HCT116 (cell line): Measurements from ENCODE around the gene KLHDC7B. TPM values are rescaled to one million over a fixed set of nuclear protein-coding genes. Genes with fewer than 3 reads are reported as not detected.

Experiments
- ATAC-seq: fragments of 200-7000 bp; cut with Tn5 transposase; 2 replicates; pipeline ENCODE4 v1.9.1; 2020; ENCODE audit warnings: mild to moderate bottlenecking, moderate library complexity
- BruUV-seq: library from RNA; stranded (reverse); fragments of 400-500 nt; replicated peaks from 2 replicates; lab custom pipeline; 2021; lab: Mats Ljungman, UMichigan
- CTCF ChIA-PET: fragments of 300-600 bp; sonication (Branson Sonifier 250); formaldehyde crosslinking; loops from one replicate; lab custom pipeline; 2021; ENCODE audit warnings: antibody characterized with exemption; lab: Charles Lee
- POLR2A ChIA-PET: fragments of 300-600, 350-600 bp; sonication (Branson Sonifier 250); formaldehyde crosslinking; loops from one replicate; lab custom pipeline; 2021; ENCODE audit warnings: antibody characterized with exemption; lab: Charles Lee
- RAD21 ChIA-PET, 2 experiments: fragments of 300-600 bp; sonication (Branson Sonifier 250); formaldehyde crosslinking; loops; one replicate each; lab custom pipeline; 2023; ENCODE audit warnings: low total read pairs in 2 of 2; ENCODE audit not compliant: uncharacterized antibody in 2 of 2, unreplicated experiment in 2 of 2, low non-redundant PET in 1 of 2; lab: Charles Lee
- DNase-seq: peaks from one replicate; pipeline ENCODE4 v3.0.0-alpha.2; 2010; ENCODE audit warnings: low read depth, low spot score
- H2AFZ ChIP-seq: fragments of 200-600 bp; shearing (Covaris generic), sonication (generic); 2 replicates; pipeline ENCODE4 v1.6.1; 2017; ENCODE audit warnings: low read depth, mixed run types, mixed read lengths, antibody characterized with exemption, low read length; ENCODE audit not compliant: poor library complexity, severe bottlenecking
- H3K27ac ChIP-seq: 2 replicates; pipeline ENCODE4 v1.5.1; 2012; ENCODE audit warnings: low read depth, low read length
- H3K27me3 ChIP-seq: fragments of 200-600 bp; sonication (generic); 2 replicates; pipeline ENCODE4 v1.6.1; 2016; ENCODE audit warnings: mixed run types, low read length, mixed read lengths; ENCODE audit not compliant: insufficient read depth
- H3K36me3 ChIP-seq, 2 experiments: fragments of 200-500 bp in 1 of 2; fragments of 200-600 bp in 1 of 2; sonication (Bioruptor generic) in 1 of 2; sonication (generic) in 1 of 2; 2 replicates each; pipeline versions ENCODE4 v1.5.1 to v1.6.1; 2014 to 2016; ENCODE audit warnings: low read length in 2 of 2, inconsistent platforms in 1 of 2, mixed read lengths in 1 of 2, mixed run types in 1 of 2; ENCODE audit not compliant: insufficient read depth in 2 of 2, control insufficient read depth in 1 of 2
- H3K4me1 ChIP-seq, 2 experiments: fragments of 200-600 bp in 1 of 2; sonication (generic) in 1 of 2; 2 replicates each; pipeline versions ENCODE4 v1.5.1 to v1.6.1; 2012 to 2017; ENCODE audit warnings: low read length in 2 of 2, inconsistent platforms in 1 of 2, mild to moderate bottlenecking in 1 of 2, mixed read lengths in 1 of 2, mixed run types in 1 of 2, moderate library complexity in 1 of 2; ENCODE audit not compliant: insufficient read depth in 2 of 2, control insufficient read depth in 1 of 2
- H3K4me2 ChIP-seq: fragments of 200-600 bp; sonication (generic); 2 replicates; pipeline ENCODE4 v1.6.1; 2017; ENCODE audit warnings: mixed run types, low read length, mixed read lengths
- H3K4me3 ChIP-seq, 2 experiments: fragments of 200-600 bp in 1 of 2; sonication (generic) in 1 of 2; replicated peaks in 1 of 2; 2 replicates each; pipeline ENCODE4 v1.5.1; 2011 to 2016; ENCODE audit warnings: low read length in 2 of 2, control low read depth in 1 of 2, low read depth in 1 of 2, mild to moderate bottlenecking in 1 of 2, mixed read lengths in 1 of 2, mixed run types in 1 of 2
- H3K79me2 ChIP-seq: fragments of 200-600 bp; sonication (generic); 2 replicates; pipeline ENCODE4 v1.6.1; 2017; ENCODE audit warnings: mild to moderate bottlenecking, mixed run types, low read length, moderate library complexity, mixed read lengths; ENCODE audit not compliant: insufficient read depth
- H3K9ac ChIP-seq: fragments of 200-600 bp; sonication (generic); 2 replicates; pipeline ENCODE4 v1.6.1; 2016; ENCODE audit warnings: low read length, mixed read lengths
- H3K9me2 ChIP-seq: fragments of 200-600 bp; sonication (generic), shearing (Covaris generic); 2 replicates; pipeline ENCODE4 v1.6.1; 2017; ENCODE audit warnings: mixed run types, mild to moderate bottlenecking, moderate library complexity; ENCODE audit not compliant: insufficient read depth
- H3K9me3 ChIP-seq, 2 experiments: fragments of 200-500 bp in 1 of 2; fragments of 200-600 bp in 1 of 2; sonication (Bioruptor generic) in 1 of 2; sonication (generic) in 1 of 2; 2 replicates each; pipeline ENCODE4 v1.6.1; 2014 to 2017; ENCODE audit warnings: low read length in 2 of 2, mixed read lengths in 2 of 2, inconsistent platforms in 1 of 2, low read depth in 1 of 2, mild to moderate bottlenecking in 1 of 2, mixed run types in 1 of 2, moderate library complexity in 1 of 2; ENCODE audit not compliant: control insufficient read depth in 1 of 2, insufficient read depth in 1 of 2
- H4K20me1 ChIP-seq: fragments of 200-600 bp; sonication (generic), shearing (Covaris generic); 2 replicates; pipeline ENCODE4 v1.6.1; 2017; ENCODE audit warnings: mixed run types, mild to moderate bottlenecking, moderate library complexity; ENCODE audit not compliant: insufficient read depth
- ATF3 ChIP-seq: IDR thresholded peaks from 2 replicates; pipeline ENCODE4 v1.6.1; 2012
- CBX3 ChIP-seq: IDR thresholded peaks from 2 replicates; pipeline ENCODE4 v1.6.1; 2012; ENCODE audit warnings: low read depth
- CTCF ChIP-seq, 3 experiments: fragments of 200-600 bp in 1 of 3; sonication (generic) in 1 of 3; IDR thresholded peaks in 2 of 3; conservative IDR thresholded peaks in 1 of 3; 2 replicates each; pipeline ENCODE4 v1.5.1; 2012 to 2017; ENCODE audit warnings: low read depth in 2 of 3, low read length in 2 of 3, antibody characterized with exemption in 1 of 3, borderline replicate concordance in 1 of 3, control low read depth in 1 of 3, mild to moderate bottlenecking in 1 of 3, mixed read lengths in 1 of 3, mixed run types in 1 of 3, moderate library complexity in 1 of 3; ENCODE audit not compliant: insufficient read depth in 1 of 3
- EGR1 ChIP-seq: IDR thresholded peaks from 2 replicates; pipeline ENCODE4 v1.6.1; 2012; ENCODE audit warnings: low read depth
- ELF1 ChIP-seq: IDR thresholded peaks from 2 replicates; pipeline ENCODE4 v1.6.1; 2012; ENCODE audit warnings: low read depth, borderline replicate concordance
- POLR2AphosphoS5 ChIP-seq: IDR thresholded peaks from 2 replicates; pipeline ENCODE4 v1.6.1; 2011; ENCODE audit warnings: mild to moderate bottlenecking, low read depth, low read length, moderate library complexity
- SRF ChIP-seq: IDR thresholded peaks from 2 replicates; pipeline ENCODE4 v1.6.1; 2012; ENCODE audit warnings: low read depth
- TCF7L2 ChIP-seq: IDR thresholded peaks from 2 replicates; pipeline ENCODE4 v1.7.0; 2011; ENCODE audit warnings: borderline replicate concordance, inconsistent platforms; ENCODE audit not compliant: insufficient read depth, insufficient read length; ENCODE audit errors: extremely low read depth
- intact Hi-C: fragments of 100-400 bp; cut with micrococcal nuclease; formaldehyde crosslinking; loops from 2 replicates; pipeline ENCODE4 v1.10.0; 2022
- total RNA-seq: library from RNA; stranded (reverse); gene quantifications from one replicate; pipeline ENCODE4 v1.2.1, GENCODE V29; 2021; ENCODE audit not compliant: unreplicated experiment

Gene KLHDC7B
- total RNA-seq, 1 experiment from 2014 or later, result 0.69 TPM

- ChIA-PET RAD21 (no interaction called here), CTCF (no interaction called here), POLR2A (no interaction called here)
- no peak overlapping the region for H2AFZ ChIP-seq
- ATAC-seq (no peak), DNase-seq (no peak)
- H3K79me2 ChIP-seq, result peaks cover 57% of the 10 kb centered on the region
- no TSS peak for BruUV-seq
- no peak overlapping the region for H3K27ac ChIP-seq
- no peaks in the 10 kb centered on the region for H3K9me2 ChIP-seq
- TF ChIP-seq ATF3 (no peak), ELF1 (no peak), POLR2AphosphoS5 (no peak), CTCF (IDR thresholded peaks at IDR 0.05 in 2 of 3, conservative IDR thresholded peaks at IDR 0.05 in 1 of 3; ENCODE audit: borderline replicate concordance in 1 of 3, insufficient read depth in 1 of 3, low read depth in 2 of 3, low read length in 2 of 3) (no peak), CBX3 (no peak), EGR1 (no peak)
- no peak overlapping the region for H3K4me2 ChIP-seq
- H3K27me3 ChIP-seq, result no peaks in the 10 kb centered on the region
- no peaks in the 10 kb centered on the region for H3K4me1 ChIP-seq
- H3K9me3 ChIP-seq, result no peaks in the 10 kb centered on the region
- intact Hi-C loops, result no loop called here
- H3K4me3 ChIP-seq, result no peak overlapping the region
- peaks cover 7 to 26% of the 10 kb centered on the region in 2 experiments; a peak in 2 of 4 replicates for H3K36me3 ChIP-seq
- no peaks in the 10 kb centered on the region for H4K20me1 ChIP-seq
- no peak overlapping the region for H3K9ac ChIP-seq
Observed at GRCh38 chr22:50516068-50516467, 29.6 kb upstream of the KLHDC7B start.

- Histone ChIP-seq H2AFZ (no peak overlapping the region), H3K4me2 (no peak overlapping the region), H3K27me3 (no peaks in the 10 kb centered on the region), H3K4me1 (no peaks in the 10 kb centered on the region), H3K9me3 (no peaks in the 10 kb centered on the region), H3K27ac (no peak overlapping the region), H3K79me2 (peaks cover 56% of the 10 kb centered on the region), H3K9ac (no peak overlapping the region), H3K9me2 (no peaks in the 10 kb centered on the region), H3K36me3 (peaks cover 7 to 26% of the 10 kb centered on the region in 2 experiments; a peak in 2 of 4 replicates), H4K20me1 (no peaks in the 10 kb centered on the region), H3K4me3 (no peak overlapping the region)
- ChIA-PET CTCF (no interaction called here), RAD21 (no interaction called here), POLR2A (no interaction called here)
- TF ChIP-seq CTCF (IDR thresholded peaks at IDR 0.05 in 2 of 3, conservative IDR thresholded peaks at IDR 0.05 in 1 of 3; ENCODE audit: borderline replicate concordance in 1 of 3, insufficient read depth in 1 of 3, low read depth in 2 of 3, low read length in 2 of 3), result no peak
- no peak for TF ChIP-seq TCF7L2
- no peak for TF ChIP-seq SRF
- ATAC-seq (no peak), DNase-seq (no peak)
- no TSS peak for BruUV-seq
- intact Hi-C loops, result no loop called here
Observed at GRCh38 chr22:50516891-50517290, 28.8 kb upstream of the KLHDC7B start.
